ENCODE results near the gene PLCB1. TPM values are rescaled to one million over a fixed set of nuclear protein-coding genes. Genes with fewer than 3 reads are reported as not detected.

Gene PLCB1
- total RNA-seq, 1 donor: 13.4 TPM

DNA sequence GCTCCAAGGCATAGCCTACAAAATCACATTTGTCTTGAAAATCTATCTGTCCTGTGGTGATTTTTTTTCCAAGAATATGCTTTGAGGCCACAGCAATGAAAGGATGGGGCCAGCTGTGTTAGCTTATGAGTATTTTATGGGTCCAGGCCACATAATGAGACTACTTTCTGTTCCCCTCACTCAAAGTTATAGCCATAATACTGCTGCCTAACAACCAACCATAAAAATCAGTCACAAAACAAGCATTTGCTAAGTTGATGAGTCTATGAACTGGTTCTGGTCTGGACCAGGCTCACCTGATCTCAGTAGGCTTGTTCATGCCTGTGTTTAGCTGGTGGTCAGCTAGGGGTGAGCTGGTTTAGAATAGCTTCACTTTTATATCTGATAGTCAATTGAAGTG lies 744.3 kb downstream of the PLCB1 start:
- H3K4me2 ChIP-seq (ENCODE audit: insufficient read depth, low read length): no peak overlapping the region
- H2AFZ ChIP-seq (ENCODE audit: low read length): no peak overlapping the region
- no peaks in the 10 kb centered on the region for H3K27me3 ChIP-seq (ENCODE audit: insufficient read depth, low read length)
- H3K4me1 ChIP-seq (ENCODE audit: insufficient read depth, low read length): no peaks in the 10 kb centered on the region
- no peaks in the 10 kb centered on the region for H3K9me3 ChIP-seq (ENCODE audit: low read depth, low read length)
- TF ChIP-seq, protein P1, sequence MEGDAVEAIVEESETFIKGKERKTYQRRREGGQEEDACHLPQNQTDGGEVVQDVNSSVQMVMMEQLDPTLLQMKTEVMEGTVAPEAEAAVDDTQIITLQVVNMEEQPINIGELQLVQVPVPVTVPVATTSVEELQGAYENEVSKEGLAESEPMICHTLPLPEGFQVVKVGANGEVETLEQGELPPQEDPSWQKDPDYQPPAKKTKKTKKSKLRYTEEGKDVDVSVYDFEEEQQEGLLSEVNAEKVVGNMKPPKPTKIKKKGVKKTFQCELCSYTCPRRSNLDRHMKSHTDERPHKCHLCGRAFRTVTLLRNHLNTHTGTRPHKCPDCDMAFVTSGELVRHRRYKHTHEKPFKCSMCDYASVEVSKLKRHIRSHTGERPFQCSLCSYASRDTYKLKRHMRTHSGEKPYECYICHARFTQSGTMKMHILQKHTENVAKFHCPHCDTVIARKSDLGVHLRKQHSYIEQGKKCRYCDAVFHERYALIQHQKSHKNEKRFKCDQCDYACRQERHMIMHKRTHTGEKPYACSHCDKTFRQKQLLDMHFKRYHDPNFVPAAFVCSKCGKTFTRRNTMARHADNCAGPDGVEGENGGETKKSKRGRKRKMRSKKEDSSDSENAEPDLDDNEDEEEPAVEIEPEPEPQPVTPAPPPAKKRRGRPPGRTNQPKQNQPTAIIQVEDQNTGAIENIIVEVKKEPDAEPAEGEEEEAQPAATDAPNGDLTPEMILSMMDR (IDR thresholded peaks at IDR 0.05; ENCODE audit: extremely low read depth, low read depth, low read length): no peak
- H4K20me1 ChIP-seq (ENCODE audit: insufficient read depth, low read length): no peaks in the 10 kb centered on the region
- H3K27ac ChIP-seq (ENCODE audit: low read depth, low read length): no peak overlapping the region
- no peak overlapping the region for H3K4me3 ChIP-seq (ENCODE audit: insufficient read depth, low read length)
- no peak for DNase-seq (ENCODE audit: insufficient read length, low spot score, missing footprints)
- H3K36me3 ChIP-seq (ENCODE audit: insufficient read depth, low read length): no peaks in the 10 kb centered on the region
- no peaks in the 10 kb centered on the region for H3K79me2 ChIP-seq (ENCODE audit: insufficient read depth, low read length)

DNA sequence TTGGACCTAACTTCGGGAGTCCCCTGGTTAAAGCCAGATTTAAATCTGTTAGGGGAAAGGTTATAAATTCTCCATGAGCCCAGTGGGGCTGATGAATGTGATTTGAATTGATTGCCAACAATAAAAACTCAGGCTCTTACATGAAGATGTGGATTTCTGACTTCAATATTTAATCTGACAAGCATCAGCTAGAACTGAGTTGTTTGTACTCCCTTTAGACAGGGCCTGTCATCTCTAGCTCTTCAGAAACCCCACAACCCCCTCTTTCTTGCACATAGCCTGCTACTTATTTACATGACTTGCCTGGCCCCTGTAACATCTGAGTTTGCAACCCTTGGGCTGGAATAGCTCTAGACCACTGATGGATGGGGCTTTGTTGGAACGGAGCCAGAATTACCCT lies 745.2 kb downstream of the PLCB1 start:
- no peak overlapping the region for H2AFZ ChIP-seq (ENCODE audit: low read length)
- H3K27me3 ChIP-seq (ENCODE audit: insufficient read depth, low read length): no peaks in the 10 kb centered on the region
- no peaks in the 10 kb centered on the region for H3K79me2 ChIP-seq (ENCODE audit: insufficient read depth, low read length)
- no peaks in the 10 kb centered on the region for H3K4me1 ChIP-seq (ENCODE audit: insufficient read depth, low read length)
- H3K4me2 ChIP-seq (ENCODE audit: insufficient read depth, low read length): no peak overlapping the region
- TF ChIP-seq, protein P1 (IDR thresholded peaks at IDR 0.05; ENCODE audit: extremely low read depth, low read depth, low read length): no peak
- H3K4me3 ChIP-seq (ENCODE audit: insufficient read depth, low read length): no peak overlapping the region
- H3K9me3 ChIP-seq (ENCODE audit: low read depth, low read length): no peaks in the 10 kb centered on the region
- H4K20me1 ChIP-seq (ENCODE audit: insufficient read depth, low read length): no peaks in the 10 kb centered on the region
- DNase-seq (ENCODE audit: insufficient read length, low spot score, missing footprints): no peak
- H3K27ac ChIP-seq (ENCODE audit: low read depth, low read length): no peak overlapping the region
- H3K36me3 ChIP-seq (ENCODE audit: insufficient read depth, low read length): no peaks in the 10 kb centered on the region

DNA sequence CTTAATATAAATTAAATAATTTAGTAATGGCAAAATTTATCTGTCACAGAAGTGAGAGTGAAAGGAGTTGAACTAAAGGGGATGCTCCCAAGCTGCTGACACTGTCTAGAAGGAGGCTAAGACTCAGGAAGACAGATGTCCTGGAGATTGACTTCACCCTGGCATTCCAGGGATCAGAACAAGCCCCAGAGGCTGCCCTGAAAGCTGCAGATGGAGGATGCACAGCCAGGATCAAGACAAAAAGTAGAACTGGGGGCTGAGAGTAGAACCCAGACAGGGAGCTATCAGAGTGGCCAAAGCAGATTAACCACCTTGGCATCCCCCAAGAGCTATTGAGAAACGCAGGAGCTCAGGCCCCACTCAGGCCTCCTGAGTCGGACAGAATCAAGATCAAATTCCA lies 747.6 kb downstream of the PLCB1 start:
- Histone ChIP-seq H3K36me3 (ENCODE audit: insufficient read depth, low read length) (no peaks in the 10 kb centered on the region), H2AFZ (ENCODE audit: low read length) (no peak overlapping the region), H3K79me2 (ENCODE audit: insufficient read depth, low read length) (no peaks in the 10 kb centered on the region), H4K20me1 (ENCODE audit: insufficient read depth, low read length) (no peaks in the 10 kb centered on the region), H3K4me2 (ENCODE audit: insufficient read depth, low read length) (no peak overlapping the region), H3K4me1 (ENCODE audit: insufficient read depth, low read length) (no peaks in the 10 kb centered on the region), H3K27ac (ENCODE audit: low read depth, low read length) (no peak overlapping the region), H3K4me3 (ENCODE audit: insufficient read depth, low read length) (no peak overlapping the region), H3K27me3 (ENCODE audit: insufficient read depth, low read length) (no peaks in the 10 kb centered on the region), H3K9me3 (ENCODE audit: low read depth, low read length) (no peaks in the 10 kb centered on the region)
- no peak for DNase-seq (ENCODE audit: insufficient read length, low spot score, missing footprints)
- TF ChIP-seq, protein P1 (IDR thresholded peaks at IDR 0.05; ENCODE audit: extremely low read depth, low read depth, low read length): no peak

- H3K9me3 ChIP-seq (ENCODE audit: low read depth, low read length): no peaks in the 10 kb centered on the region
- no peaks in the 10 kb centered on the region for H3K27me3 ChIP-seq (ENCODE audit: insufficient read depth, low read length)
- H3K4me1 ChIP-seq (ENCODE audit: insufficient read depth, low read length): no peaks in the 10 kb centered on the region
- H3K4me2 ChIP-seq (ENCODE audit: insufficient read depth, low read length): no peak overlapping the region
- DNase-seq (ENCODE audit: insufficient read length, low spot score, missing footprints): no peak
- H3K4me3 ChIP-seq (ENCODE audit: insufficient read depth, low read length): no peak overlapping the region
- no peak overlapping the region for H2AFZ ChIP-seq (ENCODE audit: low read length)
- TF ChIP-seq, protein P1 (IDR thresholded peaks at IDR 0.05; ENCODE audit: extremely low read depth, low read depth, low read length): no peak
- H3K27ac ChIP-seq (ENCODE audit: low read depth, low read length): no peak overlapping the region
- H3K36me3 ChIP-seq (ENCODE audit: insufficient read depth, low read length): no peaks in the 10 kb centered on the region
- H4K20me1 ChIP-seq (ENCODE audit: insufficient read depth, low read length): no peaks in the 10 kb centered on the region
- no peaks in the 10 kb centered on the region for H3K79me2 ChIP-seq (ENCODE audit: insufficient read depth, low read length)
Observed at GRCh38 chr20:8880085-8880853, 748.2 kb downstream of the PLCB1 start.
